ENCODE results near the gene NOL8. TPM values are rescaled to one million over a fixed set of nuclear protein-coding genes. Genes with fewer than 3 reads are reported as not detected.

NOL8 gene
- total RNA-seq, 1 experiment from 2014 or later = 53.4 TPM

DNA sequence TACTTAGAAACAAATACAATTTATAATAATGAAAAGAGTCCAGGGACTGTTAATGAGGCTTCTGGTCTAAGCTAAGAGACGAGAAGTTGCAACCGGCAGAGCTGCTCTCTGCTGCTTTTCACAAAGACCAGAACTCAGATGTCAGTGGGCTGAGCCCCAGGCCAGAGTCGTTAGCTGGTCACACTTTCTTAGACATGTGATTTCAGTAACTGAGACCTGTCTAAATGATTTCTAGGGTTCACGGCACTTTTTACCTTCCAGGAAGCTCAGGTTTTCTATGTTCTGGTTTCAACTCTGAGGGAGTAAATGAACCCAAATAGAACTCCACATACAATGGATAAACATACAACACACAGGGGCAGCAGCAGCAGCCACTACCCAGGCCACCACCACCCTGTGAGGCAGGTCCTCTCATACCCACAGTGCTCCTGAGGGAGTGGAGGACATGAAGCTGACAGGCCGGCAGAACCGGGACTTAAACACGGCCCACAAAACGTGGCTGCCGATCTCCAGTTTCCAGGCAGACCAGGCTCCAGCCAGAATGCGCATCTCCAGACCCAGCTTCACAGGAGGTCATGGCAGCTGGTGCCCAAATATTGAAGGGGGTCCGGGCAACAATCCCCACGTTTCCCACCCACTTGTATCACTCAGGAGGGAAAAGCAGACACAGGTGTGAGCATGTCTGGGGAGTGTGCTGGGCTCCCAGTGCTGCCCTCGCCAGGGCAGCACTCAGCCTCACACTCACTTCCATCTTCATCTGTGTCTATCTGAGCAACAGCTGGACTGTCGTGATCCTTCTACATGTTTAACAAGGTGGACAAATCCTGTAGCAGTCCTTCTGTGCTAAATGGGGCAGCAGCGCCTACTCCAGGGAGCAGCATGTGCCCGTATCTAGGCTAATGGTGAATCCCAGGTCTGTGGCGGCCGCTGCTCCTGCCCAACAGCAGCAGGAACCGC lies 70.5 kb downstream of the NOL8 start:
- H4K20me1 ChIP-seq (ENCODE audit: insufficient read depth, low read depth, low read length) = 0 out of 2 replicates have a peak, but pooled peaks cover 6% of the 10 kb centered on the region
- 0 out of 2 replicates have a peak, but pooled peaks cover 10% of the 10 kb centered on the region for H3K79me2 ChIP-seq (ENCODE audit: low read length)
- no peaks in the 10 kb centered on the region for H3K4me1 ChIP-seq (ENCODE audit: low read length)
- no peaks in the 10 kb centered on the region for H3K9me2 ChIP-seq (replicated peaks; ENCODE audit: insufficient read depth, low read length)
- no peak overlapping the region for H3K9ac ChIP-seq (ENCODE audit: low read length)
- no peak for DNase-seq
- no peak overlapping the region for H2AFZ ChIP-seq (ENCODE audit: low read length)
- peaks cover 81% of the 10 kb centered on the region for H3K36me3 ChIP-seq (ENCODE audit: insufficient read depth, low read length)
- H3K27ac ChIP-seq (ENCODE audit: low read length) = no peak overlapping the region
- H3K9me3 ChIP-seq (ENCODE audit: low read length) = no peaks in the 10 kb centered on the region
- no peak overlapping the region for H3K4me3 ChIP-seq (ENCODE audit: low read length)
- H3K27me3 ChIP-seq (ENCODE audit: low read length) = no peaks in the 10 kb centered on the region
- no peak overlapping the region for H3K4me2 ChIP-seq (ENCODE audit: low read depth, low read length, poor library complexity, severe bottlenecking)

DNA sequence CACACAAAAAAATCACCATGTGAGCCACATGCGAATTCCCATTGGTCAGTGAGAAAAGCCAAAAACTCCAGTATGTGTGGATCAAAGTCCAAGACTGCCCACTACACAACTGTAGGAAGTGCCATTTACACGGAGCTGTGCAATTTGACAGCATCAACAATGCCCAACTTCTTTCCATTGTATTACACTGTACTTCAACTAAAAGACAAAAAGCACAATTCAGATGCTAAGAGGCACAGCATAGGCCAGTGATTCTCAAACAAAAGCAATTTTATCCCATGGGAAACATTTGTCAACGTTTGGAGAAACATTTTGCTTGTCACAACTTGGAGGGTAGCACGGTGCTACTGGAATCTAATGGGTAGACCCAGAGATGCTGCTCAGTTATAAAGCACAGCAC lies 71.5 kb downstream of the NOL8 start:
- H3K9me2 ChIP-seq (replicated peaks; ENCODE audit: insufficient read depth, low read length) = no peaks in the 10 kb centered on the region
- H3K4me3 ChIP-seq (ENCODE audit: low read length) = no peak overlapping the region
- no peaks in the 10 kb centered on the region for H3K4me1 ChIP-seq (ENCODE audit: low read length)
- H3K4me2 ChIP-seq (ENCODE audit: low read depth, low read length, poor library complexity, severe bottlenecking) = no peak overlapping the region
- no peak overlapping the region for H3K9ac ChIP-seq (ENCODE audit: low read length)
- H3K27ac ChIP-seq (ENCODE audit: low read length) = no peak overlapping the region
- H3K79me2 ChIP-seq (ENCODE audit: low read length) = 0 out of 2 replicates have a peak, but pooled peaks cover 4% of the 10 kb centered on the region
- H3K9me3 ChIP-seq (ENCODE audit: low read length) = no peaks in the 10 kb centered on the region
- peaks cover 81% of the 10 kb centered on the region for H3K36me3 ChIP-seq (ENCODE audit: insufficient read depth, low read length)
- H3K27me3 ChIP-seq (ENCODE audit: low read length) = no peaks in the 10 kb centered on the region
- H2AFZ ChIP-seq (ENCODE audit: low read length) = no peak overlapping the region
- no peak for DNase-seq
- H4K20me1 ChIP-seq (ENCODE audit: insufficient read depth, low read depth, low read length) = 0 out of 2 replicates have a peak, but pooled peaks cover 6% of the 10 kb centered on the region

DNA sequence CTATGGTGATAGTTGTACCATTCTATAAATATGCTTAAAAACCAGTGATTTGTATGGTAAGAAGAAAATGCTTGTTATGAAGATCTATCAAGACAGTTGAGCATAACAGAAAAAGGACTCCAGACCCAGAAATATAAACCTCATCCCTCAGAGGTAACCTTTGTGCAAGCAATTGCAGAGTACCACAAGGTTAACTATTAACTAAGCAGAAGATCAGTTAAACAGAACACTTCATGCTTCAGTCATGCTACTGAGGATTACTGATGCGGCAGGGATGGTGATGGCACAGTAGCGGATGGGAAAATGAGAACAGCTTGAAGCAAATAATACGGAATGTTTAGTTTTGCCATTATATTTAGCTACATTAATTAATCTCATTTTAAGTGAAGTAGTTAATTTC lies 77.2 kb downstream of the NOL8 start:
- no peaks in the 10 kb centered on the region for H3K9me3 ChIP-seq (ENCODE audit: low read length)
- H3K4me1 ChIP-seq (ENCODE audit: low read length) = no peaks in the 10 kb centered on the region
- no peaks in the 10 kb centered on the region for H4K20me1 ChIP-seq (ENCODE audit: insufficient read depth, low read depth, low read length)
- H3K4me2 ChIP-seq (ENCODE audit: low read depth, low read length, poor library complexity, severe bottlenecking) = no peak overlapping the region
- H3K4me3 ChIP-seq (ENCODE audit: low read length) = no peak overlapping the region
- no peaks in the 10 kb centered on the region for H3K27me3 ChIP-seq (ENCODE audit: low read length)
- peaks cover 8% of the 10 kb centered on the region; the same call in 1 of the 2 replicates for H3K79me2 ChIP-seq (ENCODE audit: low read length)
- H2AFZ ChIP-seq (ENCODE audit: low read length) = no peak overlapping the region
- H3K9ac ChIP-seq (ENCODE audit: low read length) = no peak overlapping the region
- no peak overlapping the region for H3K27ac ChIP-seq (ENCODE audit: low read length)
- peaks cover 83% of the 10 kb centered on the region for H3K36me3 ChIP-seq (ENCODE audit: insufficient read depth, low read length)
- H3K9me2 ChIP-seq (replicated peaks; ENCODE audit: insufficient read depth, low read length) = no peaks in the 10 kb centered on the region
- DNase-seq = no peak

Small RNAs within 50 kb of the gene (small RNA-seq; reads per million reads assigned to genes)
- not detected for gene MIR3651
- gene SNORA84 = 3.4 reads per million, percentile 70 among the genes with 10 or more reads in this experiment

Other genes starting within 250 kb of the NOL8 start
- gene SPTLC1, start 209.9 kb downstream of the NOL8 start, total RNA-seq (2014; rRNA removed; shearing (Covaris generic); ENCODE audit: low replicate concordance) = 46.1 and 47.3 TPM in 2 replicates
- gene IARS1, start 31.7 kb downstream of the NOL8 start, total RNA-seq (2014; rRNA removed; shearing (Covaris generic); ENCODE audit: low replicate concordance) = 247 and 401 TPM in 2 replicates
- 11.0 and 12.6 TPM in 2 replicates for gene CENPP, start 603 bp upstream of the NOL8 start, total RNA-seq (2014; rRNA removed; shearing (Covaris generic); ENCODE audit: low replicate concordance)
- 3.3 and 16.4 TPM in 2 replicates for gene OGN, start 79.2 kb upstream of the NOL8 start, total RNA-seq (2014; rRNA removed; shearing (Covaris generic); ENCODE audit: low replicate concordance)
- gene OMD, start 99.1 kb upstream of the NOL8 start, total RNA-seq (2014; rRNA removed; shearing (Covaris generic); ENCODE audit: low replicate concordance) = not detected in 2 replicates
- not detected in 2 replicates for gene ASPN, start 157.2 kb upstream of the NOL8 start, total RNA-seq (2014; rRNA removed; shearing (Covaris generic); ENCODE audit: low replicate concordance)
- gene ECM2, start 210.6 kb upstream of the NOL8 start, total RNA-seq (2014; rRNA removed; shearing (Covaris generic); ENCODE audit: low replicate concordance) = 0.11 TPM in 1 of 2 replicates, not detected in the other

All from Karpas-422 (cell line).